ENCODE data around the gene CASP1.

DNA sequence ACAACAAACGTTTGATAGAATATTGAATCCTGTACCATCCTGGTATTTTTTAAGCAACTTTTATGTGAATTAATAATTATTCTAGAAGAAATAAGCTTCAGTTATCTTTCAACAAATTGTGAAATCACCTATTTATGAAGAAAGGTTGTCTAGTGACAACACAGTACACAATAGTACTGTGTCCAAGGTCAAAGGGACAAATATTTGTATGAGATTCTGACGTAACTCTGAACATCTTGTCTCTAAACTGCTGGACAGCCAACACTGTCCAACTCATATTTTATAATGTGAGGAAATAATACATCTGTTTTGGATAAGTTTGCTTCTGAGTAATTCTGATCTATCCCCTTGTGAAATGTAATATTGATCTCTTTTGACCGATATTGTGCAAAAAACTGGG, 30.9 kb downstream of the CASP1 start:
- TF ChIP-seq SIN3A (IDR thresholded peaks at IDR 0.05; ENCODE audit: borderline replicate concordance, insufficient read depth, low read length) (no peak), POLR2AphosphoS5 (IDR thresholded peaks at IDR 0.05; ENCODE audit: low read depth, low read length) (no peak), TAF1 (IDR thresholded peaks at IDR 0.05; ENCODE audit: borderline replicate concordance, insufficient read depth, low read length) (no peak)
- TF ChIP-seq, protein P1, sequence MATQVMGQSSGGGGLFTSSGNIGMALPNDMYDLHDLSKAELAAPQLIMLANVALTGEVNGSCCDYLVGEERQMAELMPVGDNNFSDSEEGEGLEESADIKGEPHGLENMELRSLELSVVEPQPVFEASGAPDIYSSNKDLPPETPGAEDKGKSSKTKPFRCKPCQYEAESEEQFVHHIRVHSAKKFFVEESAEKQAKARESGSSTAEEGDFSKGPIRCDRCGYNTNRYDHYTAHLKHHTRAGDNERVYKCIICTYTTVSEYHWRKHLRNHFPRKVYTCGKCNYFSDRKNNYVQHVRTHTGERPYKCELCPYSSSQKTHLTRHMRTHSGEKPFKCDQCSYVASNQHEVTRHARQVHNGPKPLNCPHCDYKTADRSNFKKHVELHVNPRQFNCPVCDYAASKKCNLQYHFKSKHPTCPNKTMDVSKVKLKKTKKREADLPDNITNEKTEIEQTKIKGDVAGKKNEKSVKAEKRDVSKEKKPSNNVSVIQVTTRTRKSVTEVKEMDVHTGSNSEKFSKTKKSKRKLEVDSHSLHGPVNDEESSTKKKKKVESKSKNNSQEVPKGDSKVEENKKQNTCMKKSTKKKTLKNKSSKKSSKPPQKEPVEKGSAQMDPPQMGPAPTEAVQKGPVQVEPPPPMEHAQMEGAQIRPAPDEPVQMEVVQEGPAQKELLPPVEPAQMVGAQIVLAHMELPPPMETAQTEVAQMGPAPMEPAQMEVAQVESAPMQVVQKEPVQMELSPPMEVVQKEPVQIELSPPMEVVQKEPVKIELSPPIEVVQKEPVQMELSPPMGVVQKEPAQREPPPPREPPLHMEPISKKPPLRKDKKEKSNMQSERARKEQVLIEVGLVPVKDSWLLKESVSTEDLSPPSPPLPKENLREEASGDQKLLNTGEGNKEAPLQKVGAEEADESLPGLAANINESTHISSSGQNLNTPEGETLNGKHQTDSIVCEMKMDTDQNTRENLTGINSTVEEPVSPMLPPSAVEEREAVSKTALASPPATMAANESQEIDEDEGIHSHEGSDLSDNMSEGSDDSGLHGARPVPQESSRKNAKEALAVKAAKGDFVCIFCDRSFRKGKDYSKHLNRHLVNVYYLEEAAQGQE (IDR thresholded peaks at IDR 0.05; ENCODE audit: insufficient read depth in 1 of 2, low read depth in 2 of 2, low read length in 2 of 2), result no peak
